ENCODE results near the gene DEFB114.
"Not testable (repeated sequence)": the region's sequence is repeated elsewhere in the genome, so short reads cannot be mapped to it uniquely, and the experiment has no call there.

Gene DEFB114, protein sequence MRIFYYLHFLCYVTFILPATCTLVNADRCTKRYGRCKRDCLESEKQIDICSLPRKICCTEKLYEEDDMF

DNA sequence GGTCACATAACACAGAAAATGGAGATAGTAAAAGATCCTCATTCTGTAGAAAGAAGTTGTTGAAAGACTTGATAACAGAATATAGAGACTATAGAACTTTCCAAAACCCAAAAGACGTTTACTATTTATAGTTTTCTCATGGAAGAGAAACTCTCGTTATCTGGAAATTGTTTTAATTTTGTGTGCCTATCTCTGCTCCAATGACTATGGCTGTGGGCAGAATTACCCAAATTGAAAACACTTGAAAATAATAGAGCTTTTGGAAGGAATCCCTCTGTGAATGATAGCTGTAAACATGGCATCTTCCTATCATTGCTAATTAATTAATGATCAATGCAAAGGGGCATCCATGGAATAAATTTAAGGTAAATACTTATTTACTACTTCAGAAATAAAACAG is at the start of gene DEFB114:
DEFB114 (minus strand) TSS at position 101 of the 400 bp plus-strand sequence; CDS start at position 42, 59 bp downstream.
- DNase-seq, result no peak

DNA sequence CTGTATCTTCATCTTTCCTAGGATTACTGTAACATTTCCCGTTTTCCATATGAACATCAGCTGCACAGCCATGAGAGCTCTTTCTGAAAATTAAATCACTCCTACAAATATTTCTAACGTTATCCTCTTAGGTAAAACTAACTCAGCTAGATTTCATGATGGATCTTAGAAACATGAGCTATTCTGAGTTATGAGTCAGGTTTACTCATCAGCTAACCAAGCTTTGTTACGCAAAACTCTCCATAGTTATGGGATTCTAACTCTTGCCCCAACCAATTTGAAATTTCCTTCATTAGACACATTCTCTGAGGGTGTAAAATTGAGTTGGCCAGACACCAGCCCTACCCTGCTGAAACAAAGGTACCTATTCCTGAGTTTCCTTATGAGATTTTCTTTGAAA is 43.9 kb upstream of the DEFB114 start:
- no peak for DNase-seq

DNA sequence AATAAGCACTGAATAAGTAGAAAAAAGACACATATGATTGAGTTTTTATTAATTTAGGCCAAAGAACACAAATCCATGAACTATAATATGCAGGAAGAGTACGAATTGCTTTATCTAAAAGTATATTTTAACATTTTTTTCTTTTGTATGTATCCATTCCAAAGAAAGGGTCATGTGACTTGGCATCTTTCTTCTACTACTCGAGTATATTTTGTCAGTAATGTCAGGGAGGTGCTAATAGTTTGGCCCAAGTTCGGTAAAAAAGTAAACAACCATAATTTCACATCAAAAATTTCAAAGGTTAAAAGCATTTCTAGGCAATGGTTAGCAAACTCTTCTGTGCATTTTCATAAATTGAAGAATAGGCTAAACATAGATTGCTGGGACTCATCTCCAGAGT is 39.2 kb upstream of the DEFB114 start:
- DNase-seq, result no peak

DNA sequence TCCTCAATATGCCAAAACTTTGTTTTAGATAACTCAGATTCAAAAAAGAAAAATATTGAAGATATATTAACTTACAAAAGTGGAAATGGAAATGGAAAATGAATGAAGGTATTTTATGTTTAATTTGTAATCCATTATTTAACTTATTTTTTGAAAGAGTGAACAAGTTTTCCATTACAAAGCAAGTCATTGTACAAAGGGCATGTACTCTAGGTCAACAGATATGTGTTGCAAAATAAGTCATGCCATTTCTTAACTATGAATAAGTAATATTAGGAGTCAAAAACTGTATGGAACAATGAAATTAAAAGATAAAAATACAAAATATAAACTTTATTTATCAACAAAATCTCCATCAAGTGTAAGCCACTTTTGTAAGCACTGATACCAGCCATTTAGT is 31.3 kb upstream of the DEFB114 start:
- no peak for DNase-seq

DNA sequence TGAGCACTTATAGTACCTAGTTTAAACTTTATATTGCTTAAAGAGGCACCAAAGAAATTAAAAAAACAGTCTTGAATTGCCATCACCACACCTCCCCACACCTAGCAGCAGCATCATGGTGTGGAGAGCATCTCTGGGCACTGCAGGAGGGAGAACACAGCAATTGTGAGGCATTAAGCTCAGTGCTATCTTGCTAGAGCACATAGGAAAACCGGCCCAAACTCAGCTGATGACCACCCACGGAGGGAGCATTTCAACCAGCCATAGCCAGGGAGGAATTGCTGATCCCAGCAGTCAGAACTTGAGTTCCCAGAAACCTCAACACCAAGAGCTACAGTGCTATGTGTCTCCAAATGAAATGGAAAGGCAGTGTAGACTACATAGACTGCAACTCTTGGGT is 24.9 kb upstream of the DEFB114 start:
- DNase-seq, result no peak

DNA sequence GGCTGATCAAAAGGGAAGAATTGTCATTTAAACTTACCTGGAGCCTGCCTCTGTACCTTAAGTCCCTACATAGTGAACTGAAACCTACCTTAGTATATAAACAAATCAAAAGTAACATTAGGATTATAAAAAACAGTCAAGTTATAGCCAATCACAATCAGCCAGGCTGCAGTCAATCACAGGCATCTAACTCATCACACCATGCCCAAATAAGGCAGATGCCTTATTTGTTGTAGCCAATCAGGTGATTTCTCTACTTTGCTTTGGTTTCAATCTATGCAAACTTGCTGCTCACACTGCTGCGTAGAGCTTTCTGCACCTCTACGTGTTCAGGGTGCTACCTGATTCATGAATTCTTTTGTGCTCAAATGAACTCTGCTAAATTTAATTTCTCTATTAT is 23.8 kb upstream of the DEFB114 start:
- DNase-seq, result no peak

DNA sequence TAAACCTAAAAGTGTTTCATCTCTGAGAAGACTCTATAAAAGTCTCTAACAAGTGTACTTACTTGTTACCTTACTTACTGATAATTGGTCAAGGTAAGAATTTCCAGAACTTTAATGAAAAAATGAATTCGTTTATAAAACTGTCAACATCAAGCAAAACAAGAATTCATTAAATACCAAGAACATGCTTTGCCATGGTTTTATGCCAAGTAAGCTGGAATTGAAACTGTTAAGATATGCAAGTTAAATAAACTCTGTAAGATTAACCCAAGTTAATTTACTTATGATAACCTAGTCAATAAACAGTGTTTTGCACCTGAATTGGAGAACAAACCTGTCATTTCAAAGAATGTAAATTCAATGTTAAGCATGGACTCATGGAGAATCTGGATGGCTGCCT is 22.6 kb upstream of the DEFB114 start:
- no peak for DNase-seq

DNA sequence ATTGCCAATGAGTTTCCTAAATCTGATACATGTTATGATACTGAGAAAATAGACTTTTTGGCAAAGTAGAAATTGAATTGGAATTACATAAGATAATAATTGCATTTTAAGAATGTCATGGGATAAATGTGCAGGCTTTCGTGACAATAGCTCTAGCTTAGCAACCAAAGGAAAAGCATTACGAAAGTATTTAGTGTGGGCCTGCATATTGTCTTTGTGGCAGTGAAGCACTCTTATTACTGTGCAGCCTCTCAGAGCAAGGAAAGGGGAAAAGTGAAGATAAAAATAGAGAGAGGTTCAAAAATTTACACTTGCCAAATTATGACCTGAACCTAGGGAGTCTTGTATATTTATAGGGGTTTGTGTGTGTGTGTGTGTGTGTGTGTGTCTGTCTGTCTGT is 18.1 kb upstream of the DEFB114 start:
- no peak for DNase-seq

DNA sequence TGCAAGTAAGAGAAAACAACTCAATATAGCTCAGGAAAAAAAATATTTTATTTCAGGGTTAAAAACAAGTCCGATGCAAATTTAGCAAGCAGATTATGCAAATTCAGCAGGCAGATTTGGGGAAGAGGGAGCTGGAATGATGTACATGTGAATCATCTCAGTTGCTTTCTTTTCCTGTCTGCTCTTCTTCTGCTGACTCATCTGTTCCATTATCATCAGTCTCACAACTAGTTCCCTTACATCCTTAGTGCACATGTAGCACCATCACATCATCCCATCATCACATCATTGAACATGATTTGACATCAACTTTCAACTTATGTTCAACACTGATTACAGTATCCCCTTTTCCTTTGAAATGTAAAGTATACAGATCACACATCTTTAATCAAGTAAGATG is 16.9 kb upstream of the DEFB114 start:
- DNase-seq, result no peak

DNA sequence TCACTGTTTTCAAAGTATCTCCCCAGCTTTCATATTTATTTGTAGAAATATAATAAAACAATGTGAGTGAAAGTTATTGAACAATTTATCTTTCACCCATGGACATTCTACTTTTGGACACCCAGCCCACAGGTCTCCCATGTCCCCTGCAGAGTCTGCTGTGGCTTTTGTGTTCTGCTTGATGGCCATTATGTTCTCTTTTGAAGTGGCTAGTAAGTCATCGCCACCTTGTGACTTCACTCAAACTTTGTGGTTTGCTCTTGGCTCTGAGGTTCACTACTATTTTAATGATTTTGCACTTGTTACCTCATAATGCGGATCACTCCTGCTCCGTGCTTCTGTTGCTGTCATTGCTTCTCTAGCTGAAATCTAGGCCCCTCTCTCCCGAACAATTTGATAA is 15.6 kb upstream of the DEFB114 start:
- DNase-seq, result no peak

DNA sequence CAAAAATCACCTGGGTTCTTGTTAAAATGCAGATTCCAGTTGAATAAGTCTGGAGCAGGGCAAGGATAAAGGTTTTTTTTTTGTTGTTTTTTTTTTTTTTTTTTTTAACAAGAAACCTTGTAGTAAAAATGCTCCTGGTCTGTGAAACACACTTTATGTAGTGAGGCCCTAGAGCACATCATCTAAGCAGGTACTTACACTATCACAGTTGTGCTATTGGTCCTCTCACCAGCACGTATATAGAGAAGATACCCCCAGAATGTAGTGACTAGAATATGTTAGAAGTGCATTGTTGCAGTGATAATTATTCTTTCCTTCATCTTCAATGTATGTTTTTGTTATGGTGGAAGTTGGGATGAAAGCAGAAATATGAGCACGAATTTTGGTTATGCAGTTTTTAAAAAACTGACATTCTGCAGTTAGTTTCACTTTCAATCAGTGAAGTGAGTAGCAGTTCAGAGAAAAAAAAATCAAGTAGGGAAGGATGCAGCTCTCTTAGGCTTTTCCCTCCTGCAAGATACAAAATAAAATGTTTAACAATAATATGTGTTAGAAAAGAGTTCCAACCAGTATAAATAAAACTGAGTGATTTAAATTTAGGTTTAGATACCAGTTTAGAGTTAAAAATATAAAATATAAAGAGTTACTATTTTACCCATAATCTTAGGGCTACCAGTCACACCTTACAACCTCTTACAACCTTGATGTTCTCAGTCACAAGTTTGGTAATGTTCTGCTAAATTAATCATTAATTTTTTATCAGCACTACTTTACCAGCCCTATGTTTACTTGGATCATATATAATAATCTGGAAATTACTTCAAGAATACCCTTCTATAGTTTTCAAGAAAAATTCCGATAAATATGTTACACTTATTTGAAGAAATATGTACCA is 14.6 kb upstream of the DEFB114 start:
- DNase-seq, result peak; percentile 37

DNA sequence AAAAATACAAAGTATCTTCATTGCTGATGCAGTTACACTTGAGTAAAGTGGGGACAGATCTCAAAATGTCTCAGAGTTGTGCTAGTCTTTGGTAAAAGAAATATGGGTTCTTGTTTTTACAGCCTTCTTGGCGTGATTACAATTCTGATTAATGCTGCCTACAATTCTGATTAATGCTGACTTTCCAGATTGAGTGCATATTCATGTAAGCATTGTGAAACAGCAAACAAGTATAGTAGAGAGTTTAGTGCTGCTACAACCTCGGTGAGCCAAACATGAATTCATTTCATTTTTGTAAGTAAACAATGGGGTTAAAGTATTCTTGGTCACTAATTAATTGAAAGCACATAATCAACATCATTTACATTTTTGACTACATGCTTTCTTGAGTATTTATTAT is 5.6 kb upstream of the DEFB114 start, which contains the start of gene DEFB113:
DEFB113 (minus strand) TSS at position 21 of the 400 bp plus-strand sequence; CDS start at position 21, 0 bp downstream.
- no peak for DNase-seq

DNA sequence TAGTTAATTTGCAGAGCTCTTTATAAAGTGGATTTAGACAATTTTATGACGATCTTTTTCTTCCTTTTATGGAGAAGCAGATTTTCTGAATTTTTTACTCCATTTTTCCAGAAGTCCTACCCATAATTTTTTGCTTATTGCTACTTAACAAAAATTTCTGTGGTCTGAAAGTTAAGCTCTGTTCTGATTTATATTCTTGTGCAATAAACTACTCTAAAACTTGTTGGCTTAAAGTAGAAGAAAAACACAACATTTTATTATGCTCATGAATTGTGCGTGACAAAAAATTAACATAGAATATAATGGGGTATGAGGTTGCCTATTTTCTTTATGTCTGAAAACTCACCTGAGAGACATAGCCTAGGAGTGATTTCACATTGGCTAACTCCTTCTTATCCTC is 2.9 kb upstream of the DEFB114 start:
- no peak for DNase-seq

DNA sequence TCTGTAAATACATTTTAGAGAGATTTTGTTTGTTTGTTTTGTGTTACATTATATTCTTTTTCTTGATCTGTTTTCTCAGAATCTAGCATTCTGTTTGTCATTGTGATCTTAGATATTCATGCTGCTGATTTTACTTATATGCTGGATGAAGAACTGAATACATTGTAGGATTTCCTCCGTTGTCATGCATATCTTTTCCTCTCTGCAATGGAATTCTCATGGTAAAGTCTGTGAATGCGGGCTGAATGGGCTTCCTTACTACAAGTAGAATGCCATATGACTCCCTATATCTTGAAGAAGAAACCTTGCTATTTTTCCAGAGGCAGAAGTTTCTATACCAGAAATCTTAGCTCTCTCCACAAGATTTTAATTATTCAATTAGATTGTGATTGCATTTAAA is 2.4 kb upstream of the DEFB114 start:
- DNase-seq, result no peak

DNA sequence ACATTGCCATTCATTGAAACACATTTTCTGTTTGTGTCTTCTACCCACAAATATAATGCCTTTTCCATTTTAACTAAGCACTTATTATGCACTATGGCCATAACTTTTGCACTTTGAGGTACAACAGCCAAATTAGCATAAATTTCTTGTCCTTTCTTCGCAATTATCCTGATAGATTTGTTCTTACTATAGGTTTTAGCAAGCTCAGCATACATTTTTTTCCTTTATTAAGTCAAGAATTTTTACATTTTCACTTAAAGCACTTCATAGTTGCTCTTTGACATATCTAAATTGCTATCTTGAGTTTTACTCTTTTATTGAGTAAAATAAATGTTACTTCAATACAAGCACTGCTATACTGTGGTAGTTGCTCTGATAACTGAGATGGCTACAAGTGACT is 5.8 kb downstream of the DEFB114 start:
- no peak for DNase-seq

DNA sequence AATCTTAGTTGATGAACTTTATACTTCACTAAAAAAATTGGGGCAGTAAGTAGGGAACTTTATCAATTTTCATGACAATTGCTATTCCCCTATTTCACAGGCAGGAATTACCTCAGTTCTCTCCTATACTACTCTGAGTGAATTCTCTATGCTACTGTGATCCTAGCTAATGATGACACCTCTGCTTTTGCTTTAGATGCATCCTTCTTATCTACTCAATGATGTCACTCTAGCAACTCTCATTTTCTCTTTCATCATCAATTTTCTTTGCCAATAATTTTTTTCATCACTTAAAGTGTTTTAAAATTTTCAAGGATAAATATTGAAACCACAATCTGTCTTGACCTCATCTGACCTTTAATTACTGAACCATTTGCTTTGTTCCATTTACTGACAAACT is 8.1 kb downstream of the DEFB114 start:
- DNase-seq, result no peak

DNA sequence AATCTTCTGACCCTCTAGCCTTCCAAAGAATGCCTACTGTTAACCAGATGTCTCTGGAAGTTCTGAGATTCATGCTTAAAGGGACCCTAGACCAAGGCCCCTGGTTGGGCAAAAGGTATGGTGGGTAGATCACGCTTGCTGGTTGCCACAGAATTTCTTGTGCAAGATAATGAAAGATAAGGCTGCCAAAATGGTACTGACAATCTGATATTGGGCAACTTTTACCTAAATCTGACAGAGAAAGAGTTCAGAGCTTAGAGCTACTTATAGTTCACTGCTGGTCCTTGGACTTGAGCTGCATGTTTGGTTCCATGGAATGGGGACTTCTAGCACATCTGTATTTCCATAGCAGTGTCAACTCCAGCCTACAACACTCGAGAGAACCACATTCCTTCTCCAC is 12.0 kb downstream of the DEFB114 start:
- no peak for DNase-seq

DNA sequence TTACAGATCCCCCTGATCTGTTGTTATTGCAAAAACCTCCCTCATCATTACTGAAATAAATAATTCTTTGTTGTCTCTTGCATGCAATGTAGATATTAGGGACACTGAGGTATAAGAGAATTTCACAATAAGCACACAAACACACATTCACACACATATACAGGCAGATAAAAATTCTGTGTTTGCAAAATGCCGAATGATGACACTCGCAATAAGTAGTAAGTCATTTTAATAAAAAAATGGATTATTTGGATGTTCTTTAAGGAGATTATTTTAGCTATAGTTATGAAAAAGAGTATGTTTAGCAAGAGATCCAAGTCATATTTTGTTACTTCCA is 13.6 kb downstream of the DEFB114 start:
- DNase-seq, result no peak

DNA sequence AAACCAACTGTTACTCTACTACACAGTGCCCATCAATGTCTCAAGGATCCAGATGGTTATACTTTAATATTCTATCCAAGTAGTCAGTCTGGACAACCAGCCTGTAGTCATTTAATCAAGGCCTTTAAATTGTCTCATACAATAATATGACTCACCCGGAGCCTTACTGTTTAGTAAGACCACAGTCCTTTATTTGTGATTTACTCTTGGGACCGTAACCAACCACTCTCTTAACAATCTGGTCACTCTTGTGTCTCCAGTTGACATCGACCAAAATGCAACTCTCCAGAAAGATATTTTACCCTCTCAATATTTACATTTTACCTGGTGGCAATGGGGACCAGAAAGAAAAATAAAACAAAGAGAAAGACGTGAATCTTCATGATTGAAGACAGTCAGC is 14.9 kb downstream of the DEFB114 start:
- no peak for DNase-seq

DNA sequence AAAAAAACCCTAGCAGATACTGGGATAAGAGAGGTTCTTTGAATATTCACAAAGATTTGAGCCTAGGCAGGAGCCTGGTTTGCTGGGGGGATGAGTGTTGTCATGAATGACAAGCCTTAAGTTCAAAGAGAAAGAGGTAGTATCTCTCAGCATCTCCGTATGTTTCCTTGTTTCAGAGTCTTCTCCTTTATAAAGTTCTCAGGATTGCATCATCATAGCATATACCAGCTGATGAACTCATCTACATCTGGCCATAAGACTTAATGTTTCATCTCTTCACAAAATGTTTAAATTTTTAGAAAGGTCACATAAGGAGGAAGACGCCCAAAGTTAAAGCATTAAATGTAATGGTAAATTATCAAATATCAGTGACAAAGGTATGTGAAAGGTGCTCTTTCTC is 17.1 kb downstream of the DEFB114 start:
- DNase-seq, result no peak

DNA sequence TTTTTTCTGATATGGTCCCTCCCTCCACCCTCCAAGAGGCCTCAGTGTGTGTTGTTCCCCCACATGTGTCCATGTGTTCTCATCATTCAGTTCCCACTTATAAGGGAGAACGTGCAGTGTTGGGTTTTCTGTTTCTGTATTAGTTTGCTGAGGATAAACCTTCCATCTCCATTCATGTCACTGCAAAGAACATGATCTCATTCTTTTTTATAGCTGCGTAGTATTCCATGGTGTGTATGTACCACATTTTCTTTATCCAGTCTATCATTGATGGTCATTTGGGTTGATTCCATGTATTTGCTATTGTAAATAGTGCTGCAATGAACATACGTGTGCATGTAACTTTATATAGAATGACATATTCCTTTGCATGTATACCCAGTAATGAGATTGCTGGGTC is 19.9 kb downstream of the DEFB114 start:
- not testable (repeated sequence) for DNase-seq

DNA sequence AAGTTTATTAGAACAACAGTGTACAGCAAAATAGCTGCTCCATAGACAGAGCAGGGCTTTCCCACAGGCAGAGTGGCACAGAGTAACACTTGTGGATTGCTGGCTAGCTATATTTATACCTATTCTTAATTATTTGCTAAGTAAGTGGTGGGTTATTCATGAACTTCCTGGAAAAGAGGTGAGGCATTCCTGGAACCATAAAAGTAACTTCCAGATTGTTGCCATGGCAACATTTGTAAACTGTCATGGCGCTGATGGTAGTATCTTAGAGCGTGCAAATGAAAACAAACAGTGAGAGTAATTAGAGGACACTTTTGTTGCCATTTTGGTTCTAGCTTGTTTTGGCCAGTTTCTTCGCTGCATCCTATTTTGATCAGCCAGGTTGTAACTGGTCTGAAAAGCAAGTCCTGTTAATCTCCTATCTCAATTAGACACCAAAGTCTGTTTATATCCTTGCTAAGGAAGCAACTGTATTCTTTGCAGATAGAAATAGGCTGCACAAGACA is 23.9 kb downstream of the DEFB114 start:
- no peak for DNase-seq

DNA sequence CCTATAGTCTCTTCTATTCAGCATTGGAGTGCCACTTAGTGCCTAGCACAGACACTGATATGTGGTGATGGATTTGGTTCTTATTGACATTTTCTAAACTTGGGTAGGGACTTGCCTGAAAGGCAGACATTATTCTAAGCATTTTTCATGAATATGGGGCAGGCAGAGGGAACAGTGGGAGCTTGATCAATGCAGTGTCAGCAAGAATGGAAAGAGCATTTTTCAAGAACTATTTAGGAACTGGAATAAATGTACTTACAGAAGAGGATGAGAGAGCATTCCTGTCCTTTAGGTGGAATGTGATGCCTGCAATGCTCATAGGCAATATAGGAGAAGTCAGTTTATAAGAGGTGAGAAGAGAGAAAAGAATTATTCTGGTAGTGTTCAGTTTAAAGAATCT is 26.2 kb downstream of the DEFB114 start:
- DNase-seq, result no peak

DNA sequence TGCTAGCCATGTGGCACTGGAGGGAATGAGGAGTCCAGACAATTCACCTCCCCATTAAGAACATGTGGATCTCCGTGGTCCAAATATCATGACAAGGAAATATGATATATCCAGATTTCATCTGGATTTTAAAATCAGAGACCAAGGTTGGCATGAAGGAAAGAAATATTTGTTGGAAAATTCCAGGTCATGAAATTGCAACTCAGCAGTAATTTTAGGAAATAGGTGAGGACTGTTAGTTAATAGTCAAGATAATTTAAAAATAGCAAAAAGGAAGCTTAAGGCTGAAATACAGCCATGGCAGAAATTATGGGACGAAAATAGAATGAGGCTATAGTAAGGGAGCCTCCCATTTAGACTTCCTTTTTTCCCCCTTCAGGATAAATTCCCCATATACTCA is 26.9 kb downstream of the DEFB114 start:
- no peak for DNase-seq

DNA sequence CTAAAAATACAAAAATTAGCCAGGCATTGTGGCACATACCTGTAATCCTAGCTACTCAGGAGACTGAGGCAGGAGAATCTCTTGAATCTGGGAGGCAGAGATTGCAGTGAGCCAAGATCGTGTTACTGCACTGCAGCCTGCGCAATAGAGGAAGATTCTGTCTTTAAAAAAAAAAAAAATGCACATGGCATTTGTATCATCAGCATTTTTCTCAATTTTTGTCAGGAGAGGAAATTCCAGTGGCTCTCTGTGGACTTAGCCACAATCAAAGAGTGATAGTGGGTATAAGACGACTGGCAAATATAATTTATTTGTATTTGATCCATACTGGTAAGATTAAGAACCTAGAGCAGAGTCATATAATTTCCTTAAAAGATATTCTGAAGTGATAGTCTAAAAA is 28.6 kb downstream of the DEFB114 start:
- no peak for DNase-seq
